NCI-H460 (cell line): ENCODE data around the gene TMEM270. TPM values are rescaled to one million over a fixed set of nuclear protein-coding genes. Genes with fewer than 3 reads are reported as not detected.
"Not testable (repeated sequence)": the region's sequence is repeated elsewhere in the genome, so short reads cannot be mapped to it uniquely, and the experiment has no call there.

ENCODE experiments used
- DNase-seq: peaks from one replicate; pipeline ENCODE4 v3.0.0-alpha.2; 2016; ENCODE audit warnings: low read depth; ENCODE audit errors: extremely low read depth
- polyA plus RNA-seq: library from polyadenylated mRNA; depleted of rRNA; stranded (reverse); fragments of >200 nt; gene quantifications from 2 replicates; pipeline ENCODE4 v1.2.3, GENCODE V29; 2014; cell fraction: nucleus; rRNA removed
- total RNA-seq: library from RNA; depleted of rRNA; stranded (reverse); fragments of >200 nt; shearing (Covaris generic); gene quantifications from 2 replicates; pipeline ENCODE4 v1.2.3, GENCODE V29; 2014; rRNA removed

TMEM270 gene
- 0.55 TPM in 1 of 2 replicates, not detected in the other for total RNA-seq
- not detected in 2 replicates for polyA plus RNA-seq

- DNase-seq = no peak
Measured at GRCh38 chr7:73860859-73861258, at the start of gene TMEM270. TMEM270 (plus strand) TSS chr7:73861159; CDS start chr7:73861195, 36 bp downstream.

GRCh38 chr7:73811760-73812168 is 49.2 kb upstream of the TMEM270 start:
- peak; percentile 67 for DNase-seq

GRCh38 chr7:73812996-73813395 is 48.0 kb upstream of the TMEM270 start:
- DNase-seq = no peak

GRCh38 chr7:73815436-73815835 is 45.5 kb upstream of the TMEM270 start:
- no peak for DNase-seq

- DNase-seq = no peak
Measured at GRCh38 chr7:73817121-73817520, 43.8 kb upstream of the TMEM270 start.

- DNase-seq = no peak
Measured at GRCh38 chr7:73820013-73820412, 40.9 kb upstream of the TMEM270 start.

- not testable (repeated sequence) for DNase-seq
Measured at GRCh38 chr7:73821597-73822285, 39.2 kb upstream of the TMEM270 start.

- DNase-seq = peak; percentile 96
Measured at GRCh38 chr7:73822319-73823173, 38.4 kb upstream of the TMEM270 start.

- DNase-seq = no peak
Measured at GRCh38 chr7:73823257-73823656, 37.7 kb upstream of the TMEM270 start.

GRCh38 chr7:73823873-73824592 is 36.9 kb upstream of the TMEM270 start:
- no peak for DNase-seq

GRCh38 chr7:73824986-73825385 is 36.0 kb upstream of the TMEM270 start:
- no peak for DNase-seq

- DNase-seq = no peak
Measured at GRCh38 chr7:73827567-73828106, 33.3 kb upstream of the TMEM270 start.

- DNase-seq = peak; percentile 85
Measured at GRCh38 chr7:73828107-73828803, 32.7 kb upstream of the TMEM270 start.

- DNase-seq = no peak
Measured at GRCh38 chr7:73828972-73829371, 32.0 kb upstream of the TMEM270 start.

- no peak for DNase-seq
Measured at GRCh38 chr7:73829505-73829904, 31.5 kb upstream of the TMEM270 start.

- no peak for DNase-seq
Measured at GRCh38 chr7:73829921-73830680, 30.9 kb upstream of the TMEM270 start.

- peak; percentile 64 for DNase-seq
Measured at GRCh38 chr7:73830681-73831583, 30.0 kb upstream of the TMEM270 start, which contains the start of gene CLDN4. CLDN4 (plus strand) TSS chr7:73830996; CDS start chr7:73831202, 206 bp downstream.

- DNase-seq = no peak
Measured at GRCh38 chr7:73831584-73831833, 29.4 kb upstream of the TMEM270 start.
